IMR-90 (cell line): Measurements from ENCODE around the gene PLCB2. TPM values are rescaled to one million over a fixed set of nuclear protein-coding genes. Genes with fewer than 3 reads are reported as not detected.

Experiments used
- ATAC-seq: fragments of 200-7000 bp; cut with Tn5 transposase; 2 replicates; pipeline ENCODE4 v1.9.1; 2020; ENCODE audit warnings: low read depth, mild to moderate bottlenecking, moderate library complexity
- BruUV-seq: library from RNA; stranded (reverse); fragments of 400-500 nt; replicated peaks from 2 replicates; lab custom pipeline; 2021; lab: Mats Ljungman, UMichigan
- CTCF ChIA-PET: fragments of 300-600 bp; formaldehyde crosslinking; extraction: SDS; loops from one replicate; lab custom pipeline; 2021; ENCODE audit warnings: antibody characterized with exemption; lab: Yijun Ruan, JAX
- POLR2A ChIA-PET: fragments of 300-600 bp; sonication (Branson Sonifier 250); formaldehyde crosslinking; loops from one replicate; lab custom pipeline; 2022; ENCODE audit warnings: antibody characterized with exemption; ENCODE audit not compliant: unreplicated experiment; lab: Charles Lee
- DNase-seq: peaks from one replicate; pipeline ENCODE4 v3.0.0; 2013
- H2AFZ ChIP-seq: replicated peaks from 2 replicates; pipeline ENCODE3; 2013; ENCODE audit warnings: low read length, mild to moderate bottlenecking; ENCODE audit not compliant: poor library complexity
- H2AK5ac ChIP-seq: 2 replicates; pipeline ENCODE4 v1.6.1; 2013; ENCODE audit warnings: low read depth, low read length, inconsistent platforms
- H2AK9ac ChIP-seq: replicated peaks from 2 replicates; pipeline ENCODE3; 2013; ENCODE audit warnings: mild to moderate bottlenecking, low read depth, low read length, moderate library complexity; ENCODE audit not compliant: poor library complexity
- H2BK120ac ChIP-seq: 2 replicates; pipeline ENCODE4 v1.6.1; 2013; ENCODE audit warnings: low read depth, low read length, inconsistent platforms
- H2BK15ac ChIP-seq: 3 replicates; pipeline ENCODE4 v1.6.1; 2013; ENCODE audit warnings: low read depth, low read length, inconsistent platforms
- H2BK20ac ChIP-seq: 2 replicates; pipeline ENCODE4 v1.6.1; 2013; ENCODE audit warnings: low read depth, mild to moderate bottlenecking, inconsistent platforms, low read length, moderate library complexity
- H2BK5ac ChIP-seq: 2 replicates; pipeline ENCODE4 v1.6.1; 2013; ENCODE audit warnings: mild to moderate bottlenecking, low read depth, low read length, inconsistent platforms; ENCODE audit not compliant: poor library complexity, severe bottlenecking
- H3K14ac ChIP-seq: replicated peaks from 2 replicates; pipeline ENCODE4 v1.6.1; 2013; ENCODE audit warnings: low read depth, low read length, inconsistent platforms
- H3K18ac ChIP-seq: 2 replicates; pipeline ENCODE4 v1.6.1; 2013; ENCODE audit warnings: low read depth, low read length, control low read depth
- H3K23ac ChIP-seq: 2 replicates; pipeline ENCODE4 v1.6.1; 2013; ENCODE audit warnings: low read depth, low read length, inconsistent platforms
- H3K27ac ChIP-seq: 2 replicates; pipeline ENCODE4 v1.5.1; 2013; ENCODE audit warnings: mild to moderate bottlenecking, control low read depth, low read length; ENCODE audit not compliant: insufficient read depth
- H3K27me3 ChIP-seq: 2 replicates; pipeline ENCODE4 v1.6.1; 2013; ENCODE audit warnings: low read length; ENCODE audit not compliant: control insufficient read depth, insufficient read depth
- H3K36me3 ChIP-seq: 2 replicates; pipeline ENCODE4 v1.6.1; 2013; ENCODE audit warnings: low read length, mixed read lengths; ENCODE audit not compliant: control insufficient read depth, insufficient read depth
- H3K4ac ChIP-seq: 2 replicates; pipeline ENCODE4 v1.6.1; 2013; ENCODE audit warnings: low read depth, low read length, inconsistent platforms
- H3K4me1 ChIP-seq: 2 replicates; pipeline ENCODE4 v1.6.1; 2013; ENCODE audit warnings: low read length, mixed read lengths; ENCODE audit not compliant: control insufficient read depth, insufficient read depth
- H3K4me2 ChIP-seq: 2 replicates; pipeline ENCODE4 v1.6.1; 2013; ENCODE audit warnings: low read depth, mild to moderate bottlenecking, control low read depth, low read length, moderate library complexity
- H3K4me3 ChIP-seq: 2 replicates; pipeline ENCODE4 v1.5.1; 2013; ENCODE audit warnings: low read depth, mild to moderate bottlenecking, control low read depth, low read length, moderate library complexity; ENCODE audit not compliant: insufficient read depth
- H3K56ac ChIP-seq: 2 replicates; pipeline ENCODE4 v1.6.1; 2013; ENCODE audit warnings: low read length, inconsistent platforms; ENCODE audit not compliant: insufficient read depth; ENCODE audit errors: extremely low read depth
- H3K79me1 ChIP-seq, 2 experiments: 2 replicates each; pipeline ENCODE4 v1.6.1; 2013; ENCODE audit warnings: low read length in 2 of 2, inconsistent platforms in 1 of 2, low read depth in 1 of 2
- H3K9ac ChIP-seq: 2 replicates; pipeline ENCODE4 v1.6.1; 2013; ENCODE audit warnings: low read depth, low read length, control low read depth
- H3K9me1 ChIP-seq: 2 replicates; pipeline ENCODE4 v1.6.1; 2013; ENCODE audit warnings: low read length, inconsistent platforms; ENCODE audit not compliant: insufficient read depth
- H3K9me3 ChIP-seq: 2 replicates; pipeline ENCODE4 v1.6.1; 2013; ENCODE audit warnings: low read length; ENCODE audit not compliant: control insufficient read depth, insufficient read depth
- H4K20me1 ChIP-seq: 2 replicates; pipeline ENCODE4 v1.6.1; 2013; ENCODE audit warnings: low read length, inconsistent platforms; ENCODE audit not compliant: insufficient read depth
- H4K5ac ChIP-seq: 2 replicates; pipeline ENCODE4 v1.6.1; 2013; ENCODE audit warnings: mild to moderate bottlenecking, low read depth, low read length, control low read depth
- H4K8ac ChIP-seq, 2 experiments: 2 replicates each; pipeline ENCODE4 v1.6.1; 2013; ENCODE audit warnings: low read depth in 2 of 2, low read length in 2 of 2, control low read depth in 1 of 2, inconsistent platforms in 1 of 2
- H4K91ac ChIP-seq: 2 replicates; pipeline ENCODE4 v1.6.1; 2013; ENCODE audit warnings: low read depth, low read length, inconsistent platforms; ENCODE audit not compliant: insufficient read depth
- BHLHE40 ChIP-seq: fragments of 150-350 bp; IDR thresholded peaks from 2 replicates; pipeline ENCODE4 v1.6.1; 2016; ENCODE audit warnings: mild to moderate bottlenecking, low read depth, low read length
- CEBPB ChIP-seq: IDR thresholded peaks from 2 replicates; pipeline ENCODE4 v1.6.1; 2012; ENCODE audit warnings: low read depth, low read length, improper control_type of control experiment
- CHD1 ChIP-seq: IDR thresholded peaks from 2 replicates; pipeline ENCODE4 v1.6.1; 2012; ENCODE audit warnings: low read depth, low read length, improper control_type of control experiment
- MAFK ChIP-seq: IDR thresholded peaks from 2 replicates; pipeline ENCODE4 v1.6.1; 2012; ENCODE audit warnings: low read depth, low read length, improper control_type of control experiment
- MAZ ChIP-seq: IDR thresholded peaks from 2 replicates; pipeline ENCODE4 v1.6.1; 2012; ENCODE audit warnings: low read depth, mild to moderate bottlenecking, low read length, improper control_type of control experiment, moderate library complexity, borderline replicate concordance
- MXI1 ChIP-seq: IDR thresholded peaks from 2 replicates; pipeline ENCODE4 v1.6.1; 2012; ENCODE audit warnings: low read depth, mild to moderate bottlenecking, low read length, moderate library complexity, borderline replicate concordance
- POLR2A ChIP-seq: IDR thresholded peaks from 2 replicates; pipeline ENCODE4 v1.6.1; 2012; ENCODE audit warnings: mild to moderate bottlenecking, low read depth, low read length
- RAD21 ChIP-seq: IDR thresholded peaks from 2 replicates; pipeline ENCODE4 v1.6.1; 2012; ENCODE audit warnings: low read length, improper control_type of control experiment
- RCOR1 ChIP-seq: IDR thresholded peaks from 2 replicates; pipeline ENCODE4 v1.6.1; 2012; ENCODE audit warnings: mild to moderate bottlenecking, low read length, improper control_type of control experiment; ENCODE audit not compliant: insufficient replicate concordance
- SMC3 ChIP-seq: fragments of 150-350 bp; IDR thresholded peaks from 2 replicates; pipeline ENCODE4 v1.6.1; 2016; ENCODE audit warnings: low read depth, mild to moderate bottlenecking, antibody characterized with exemption, low read length, moderate library complexity
- WGBS, 2 experiments: methylation state at CpG; one replicate each; pipeline versions ENCODE4 v1.1.5 to v1.1.7; 2013; ENCODE audit warnings: missing lambda C conversion rate in 2 of 2; ENCODE audit not compliant: insufficient read length in 1 of 2; ENCODE audit errors: extremely low coverage in 2 of 2; 5-methylcytosine and 5-hydroxymethylcytosine counted together
- dilution Hi-C: fragments of 300-500 bp; cut with HindIII; formaldehyde crosslinking; loops from one replicate; pipeline ENCODE4 v1.14.3; 2018; ENCODE audit warnings: low sequenced_read_pairs; ENCODE audit not compliant: unreplicated experiment
- in situ Hi-C: fragments of 300-500 bp; cut with MboI; formaldehyde crosslinking; loops from 3 replicates; pipeline ENCODE4 v1.14.3; 2019; ENCODE audit warnings: low sequenced_read_pairs, inconsistent platforms, mixed read lengths
- intact Hi-C: fragments of 100-400 bp; cut with micrococcal nuclease; formaldehyde crosslinking; loops from 2 replicates; pipeline ENCODE4 v1.10.0; 2022
- polyA plus RNA-seq, 3 experiments: library from polyadenylated mRNA; depleted of rRNA; stranded (reverse); fragments of >200 nt; gene quantifications; 2 replicates each; pipeline ENCODE4 v1.2.3, GENCODE V29; 2012; ENCODE audit warnings: low replicate concordance in 1 of 3
- total RNA-seq: library from RNA; depleted of rRNA; stranded (reverse); fragments of >200 nt; gene quantifications from 2 replicates; pipeline ENCODE4 v1.2.3, GENCODE V29; 2012
- TF ChIP-seq, protein P1 (sequence below): fragments of 150-350 bp; IDR thresholded peaks from 2 replicates; pipeline ENCODE4 v1.6.1; 2017; ENCODE audit warnings: mild to moderate bottlenecking, antibody characterized with exemption, low read length, low read depth

Gene PLCB2
- total and polyA plus RNA-seq, 2 of the 4 experiments (the other 2 are of a cell fraction), result 0.18 to 1.4 TPM

DNA sequence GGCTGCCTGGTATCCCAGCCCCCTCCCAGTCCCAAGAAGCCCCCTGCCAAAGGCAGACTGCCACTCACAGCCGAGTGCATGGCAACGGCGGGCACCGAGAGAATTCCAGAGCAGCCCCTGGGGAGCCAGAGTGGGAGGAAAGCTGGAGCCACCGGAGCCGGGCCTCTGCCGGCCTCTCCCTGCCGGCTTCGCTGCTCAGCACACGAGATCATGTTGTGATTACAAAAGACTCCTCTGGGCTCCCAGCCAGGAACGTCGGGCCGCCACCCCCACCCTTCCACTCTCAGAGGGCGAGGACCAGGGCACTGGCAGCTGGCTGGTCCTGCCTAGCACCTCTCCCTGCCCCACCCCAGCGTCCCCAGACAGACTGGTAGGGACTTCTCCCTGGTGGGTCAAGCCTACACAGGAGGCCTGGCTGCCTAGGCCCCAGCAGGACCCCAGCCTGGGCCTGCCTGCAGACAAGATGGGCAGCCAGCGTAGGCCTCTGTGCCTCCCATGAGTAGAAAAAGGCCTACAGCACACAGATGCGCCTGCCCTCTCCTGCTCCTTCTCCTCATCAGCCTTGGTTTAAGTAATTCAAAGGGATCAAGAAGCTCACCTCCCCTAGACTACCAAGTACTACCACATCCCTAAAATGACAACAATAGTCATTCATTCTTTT lies 33.1 kb upstream of the PLCB2 start, which contains the start of gene CCDC9B:
Gene CCDC9B, minus strand, starts transcription at position 200 of the 661 bp plus-strand sequence. Its CDS starts 120 bp downstream, at position 80.
- Histone ChIP-seq H3K27me3 (no peaks in the 10 kb centered on the region), H2BK5ac (peak within 1 kb of the TSS; percentile 97), H3K4ac (peak within 1 kb of the TSS; percentile 100), H4K5ac (peak within 1 kb of the TSS; percentile 94), H3K4me1 (peaks cover 39% of the 10 kb centered on the region), H4K20me1 (no peaks in the 10 kb centered on the region), H4K8ac (peak within 1 kb of the TSS; percentile 93 to 97), H3K56ac (peak within 1 kb of the TSS; percentile 99), H3K23ac (peak within 1 kb of the TSS; percentile 99), H4K91ac (peak within 1 kb of the TSS; percentile 99), H2BK20ac (peak within 1 kb of the TSS; percentile 92), H2AK5ac (peak within 1 kb of the TSS; percentile 100), H2AK9ac (peak within 1 kb of the TSS; percentile 100), H3K27ac (peak within 1 kb of the TSS; percentile 97), H3K36me3 (peaks cover 15% of the 10 kb centered on the region), H3K9ac (peak within 1 kb of the TSS; percentile 81), H3K9me3 (no peaks in the 10 kb centered on the region), H3K18ac (peak within 1 kb of the TSS; percentile 85), H3K9me1 (peaks cover 22% of the 10 kb centered on the region), H2AFZ (peak within 1 kb of the TSS; percentile 87), H3K14ac (peak within 1 kb of the TSS; percentile 98), H3K4me2 (peak within 1 kb of the TSS; percentile 92), H3K4me3 (peak within 1 kb of the TSS; percentile 45), H2BK15ac (peak within 1 kb of the TSS; percentile 89; the same call in 2 of the 3 replicates), H3K79me1 (peaks cover 27 to 50% of the 10 kb centered on the region in 2 experiments; a peak in 3 of 4 replicates), H2BK120ac (peak within 1 kb of the TSS; percentile 98)
- peak; percentile 84 for DNase-seq
- dilution Hi-C loops (no loop called here), intact Hi-C loops (loop anchor here (1.0 to 2.0 kb wide), 2 partner anchors 18 to 80 kb away; partner anchors contain the start of gene DISP2), in situ Hi-C loops (no loop called here)
- TF ChIP-seq MAFK, result no peak
- peak; percentile 85 for TF ChIP-seq POLR2A
- TF ChIP-seq, protein P1, sequence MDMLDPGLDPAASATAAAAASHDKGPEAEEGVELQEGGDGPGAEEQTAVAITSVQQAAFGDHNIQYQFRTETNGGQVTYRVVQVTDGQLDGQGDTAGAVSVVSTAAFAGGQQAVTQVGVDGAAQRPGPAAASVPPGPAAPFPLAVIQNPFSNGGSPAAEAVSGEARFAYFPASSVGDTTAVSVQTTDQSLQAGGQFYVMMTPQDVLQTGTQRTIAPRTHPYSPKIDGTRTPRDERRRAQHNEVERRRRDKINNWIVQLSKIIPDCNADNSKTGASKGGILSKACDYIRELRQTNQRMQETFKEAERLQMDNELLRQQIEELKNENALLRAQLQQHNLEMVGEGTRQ, result 0 out of 2 replicates have a peak, but pooled peaks have one; percentile 12
- TF ChIP-seq MXI1, result peak; percentile 78; the same call in 1 of the 2 replicates
- TF ChIP-seq BHLHE40, result peak; percentile 78
- peak; percentile 80 for TF ChIP-seq CEBPB
- TF ChIP-seq MAZ, result peak; percentile 78; the same call in 1 of the 2 replicates
- TF ChIP-seq CHD1, result no peak
- TF ChIP-seq RCOR1, result no peak
- TF ChIP-seq SMC3, result no peak; the same call in 1 of the 2 replicates
- TF ChIP-seq RAD21, result peak; percentile 11; the same call in 1 of the 2 replicates
- ChIA-PET CTCF (interaction anchor here (0.6 to 1.4 kb wide), 5 partner anchors 28 to 166 kb away, joined by 3 to 5 read pairs (median 5); no protein-coding TSS in a partner anchor), POLR2A (interaction anchor here (0.5 to 3.3 kb wide), 6 partner anchors 9 to 1104 kb away, joined by 3 to 20 read pairs (median 4); no protein-coding TSS in a partner anchor)
- WGBS, 2 experiments, result 0% methylated on average over 9 of the region's 17 CpGs; no CpG with 5 or more reads in 1 of the 2 experiments
- ATAC-seq, result peak; percentile 45
- BruUV-seq, result no TSS peak
